ENCODE data around the gene SEMA6D.
A peak's percentile ranks its signal among the peaks of the same experiment; 100 is the strongest.

The SEMA6D gene

GRCh38 chr15:47717036-47717612 lies at the start of gene SEMA6D:
Gene SEMA6D (plus strand): TSS chr15:47717505. CDS start chr15:47759799, 42,294 bp downstream.
- H3K4me3 ChIP-seq (replicated peaks in 1 of 2; ENCODE audit: low read depth in 2 of 2, low read length in 2 of 2) = peak within 1 kb of the TSS; percentile 61 to 65
- TF ChIP-seq CTCF (IDR thresholded peaks at IDR 0.05; ENCODE audit: low read depth, low read length) = no peak
- peak; percentile 64 to 71 for DNase-seq (ENCODE audit: low read depth in 2 of 2)

GRCh38 chr15:47669221-47669620 lies 48.1 kb upstream of the SEMA6D start:
- no peak for TF ChIP-seq CTCF (IDR thresholded peaks at IDR 0.05; ENCODE audit: low read depth, low read length)
- DNase-seq (ENCODE audit: low read depth in 2 of 2) = no peak

GRCh38 chr15:47670365-47670764 lies 46.9 kb upstream of the SEMA6D start:
- TF ChIP-seq CTCF (IDR thresholded peaks at IDR 0.05; ENCODE audit: low read depth, low read length) = no peak
- DNase-seq (ENCODE audit: low read depth in 2 of 2) = no peak

More at GRCh38 chr15:47669221-47669620, 48.1 kb upstream of the SEMA6D start:
- no peak overlapping the region for H3K4me3 ChIP-seq (replicated peaks in 1 of 2; ENCODE audit: low read depth in 2 of 2, low read length in 2 of 2)

GRCh38 chr15:47673232-47673761 lies 44.0 kb upstream of the SEMA6D start:
- peak in 1 of 2 donors; percentile 63 for DNase-seq (ENCODE audit: low read depth in 2 of 2)
- no peak for TF ChIP-seq CTCF (IDR thresholded peaks at IDR 0.05; ENCODE audit: low read depth, low read length)
- H3K4me3 ChIP-seq (replicated peaks in 1 of 2; ENCODE audit: low read depth in 2 of 2, low read length in 2 of 2) = no peak overlapping the region

More at GRCh38 chr15:47670365-47670764, 46.9 kb upstream of the SEMA6D start:
- no peak overlapping the region for H3K4me3 ChIP-seq (replicated peaks in 1 of 2; ENCODE audit: low read depth in 2 of 2, low read length in 2 of 2)

- no peak for TF ChIP-seq CTCF (IDR thresholded peaks at IDR 0.05; ENCODE audit: low read depth, low read length)
Measured at GRCh38 chr15:47674586-47675232, 42.6 kb upstream of the SEMA6D start.

GRCh38 chr15:47675735-47676134 lies 41.6 kb upstream of the SEMA6D start:
- no peak for DNase-seq (ENCODE audit: low read depth in 2 of 2)
- no peak for TF ChIP-seq CTCF (IDR thresholded peaks at IDR 0.05; ENCODE audit: low read depth, low read length)
- no peak overlapping the region for H3K4me3 ChIP-seq (replicated peaks in 1 of 2; ENCODE audit: low read depth in 2 of 2, low read length in 2 of 2)

More at GRCh38 chr15:47674586-47675232, 42.6 kb upstream of the SEMA6D start:
- no peak overlapping the region for H3K4me3 ChIP-seq (replicated peaks in 1 of 2; ENCODE audit: low read depth in 2 of 2, low read length in 2 of 2)
- no peak for DNase-seq (ENCODE audit: low read depth in 2 of 2)
